Measurements from ENCODE around the gene CDK8. TPM values are rescaled to one million over a fixed set of nuclear protein-coding genes. Genes with fewer than 3 reads are reported as not detected.
"Not testable (repeated sequence)": the region's sequence is repeated elsewhere in the genome, so short reads cannot be mapped to it uniquely, and the experiment has no call there.

CDK8 gene
- total and polyA plus RNA-seq, 2 donors (not counting 3 experiments of a cell fraction or from before 2014, with no cell fraction given), result 12.2 to 13.3 TPM

GRCh38 chr13:26310470-26310869, 56.5 kb downstream of the CDK8 start:
- Histone ChIP-seq H3K4me2 (ENCODE audit: insufficient read depth, low read length) (no peak overlapping the region), H3K9me1 (replicated peaks; ENCODE audit: control insufficient read depth, extremely low read depth, insufficient read depth, low read length) (no peaks in the 10 kb centered on the region), H3K27me3 (ENCODE audit: control insufficient read depth in 2 of 2, insufficient read depth in 2 of 2, low read length in 2 of 2) (no peaks in the 10 kb centered on the region), H4K20me1 (replicated peaks; ENCODE audit: control insufficient read depth, extremely low read depth, insufficient read depth, low read length) (peaks cover 2% of the 10 kb centered on the region), H3K4me1 (ENCODE audit: control insufficient read depth, extremely low read depth, insufficient read depth, low read length) (no peaks in the 10 kb centered on the region), H3K9me3 (replicated peaks; ENCODE audit: control insufficient read depth, insufficient read depth, low read length) (no peaks in the 10 kb centered on the region), H3K4me3 (replicated peaks in 1 of 3; ENCODE audit: insufficient read depth in 1 of 3, low read depth in 1 of 3, low read length in 3 of 3) (no peak overlapping the region), H3K27ac (ENCODE audit: insufficient read depth, low read depth, low read length) (no peak overlapping the region), H3K9ac (replicated peaks; ENCODE audit: extremely low read depth, insufficient read depth, low read length) (no peak overlapping the region), H3K36me3 (ENCODE audit: control insufficient read depth in 2 of 2, extremely low read depth in 1 of 2, insufficient read depth in 2 of 2, low read length in 2 of 2) (no peaks in the 10 kb centered on the region), H3K79me2 (ENCODE audit: control insufficient read depth, insufficient read depth, low read length) (peaks cover 17% of the 10 kb centered on the region), H2AFZ (ENCODE audit: low read depth, low read length) (no peak overlapping the region)
- intact Hi-C loops (cut with micrococcal nuclease), result no loop called here
- BruUV-seq (replicated peaks), result no TSS peak
- dilution Hi-C loops (cut with MboI; ENCODE audit: extremely low pct_ligation_motif_present, low sequenced_read_pairs), result no loop called here
- no peak for TF ChIP-seq POLR2A (IDR thresholded peaks at IDR 0.05; ENCODE audit: low read depth, low read length)
- no peak for TF ChIP-seq MYC (IDR thresholded peaks at IDR 0.05; ENCODE audit: low read depth, low read length)
- no peak for TF ChIP-seq POLR2AphosphoS5 (IDR thresholded peaks at IDR 0.05; ENCODE audit: insufficient read depth, low read depth, low read length)
- no peak for TF ChIP-seq FOS (IDR thresholded peaks at IDR 0.05; ENCODE audit: borderline replicate concordance, insufficient read depth, low read length)
- no peak for TF ChIP-seq CTCF (IDR thresholded peaks at IDR 0.05; ENCODE audit: extremely low read depth in 1 of 2, insufficient read depth in 1 of 2, low read depth in 1 of 2, low read length in 2 of 2)
- no peak for TF ChIP-seq JUN (IDR thresholded peaks at IDR 0.05; ENCODE audit: borderline replicate concordance, insufficient read depth, insufficient read length, low read depth)
- TF ChIP-seq GATA2 (IDR thresholded peaks at IDR 0.05; ENCODE audit: insufficient read depth, insufficient read length, low read depth, low read length), result no peak
- TF ChIP-seq EZH2 (IDR thresholded peaks at IDR 0.05; ENCODE audit: borderline replicate concordance, low read depth, low read length, severe bottlenecking), result no peak
- no peak for TF ChIP-seq MAX (IDR thresholded peaks at IDR 0.05; ENCODE audit: insufficient read depth, insufficient read length)
- ChIA-PET CTCF (no interaction called here), POLR2A (no interaction called here)
- DNase-seq (ENCODE audit: low read depth, low spot score) (no peak), FAIRE-seq (no peak)

GRCh38 chr13:26312019-26312418, 58.1 kb downstream of the CDK8 start:
- H3K9me1 ChIP-seq (replicated peaks; ENCODE audit: control insufficient read depth, extremely low read depth, insufficient read depth, low read length); H3K4me1 ChIP-seq (ENCODE audit: control insufficient read depth, extremely low read depth, insufficient read depth, low read length); H3K4me3 ChIP-seq (replicated peaks in 1 of 3; ENCODE audit: insufficient read depth in 1 of 3, low read depth in 1 of 3, low read length in 3 of 3); H4K20me1 ChIP-seq (replicated peaks; ENCODE audit: control insufficient read depth, extremely low read depth, insufficient read depth, low read length); H3K36me3 ChIP-seq (ENCODE audit: control insufficient read depth in 2 of 2, extremely low read depth in 1 of 2, insufficient read depth in 2 of 2, low read length in 2 of 2); DNase-seq (ENCODE audit: low read depth, low spot score); BruUV-seq (replicated peaks); H3K27ac ChIP-seq (ENCODE audit: insufficient read depth, low read depth, low read length); H3K27me3 ChIP-seq (ENCODE audit: control insufficient read depth in 2 of 2, insufficient read depth in 2 of 2, low read length in 2 of 2); H3K9ac ChIP-seq (replicated peaks; ENCODE audit: extremely low read depth, insufficient read depth, low read length); intact Hi-C loops (cut with micrococcal nuclease); H3K9me3 ChIP-seq (replicated peaks; ENCODE audit: control insufficient read depth, insufficient read depth, low read length); dilution Hi-C loops (cut with MboI; ENCODE audit: extremely low pct_ligation_motif_present, low sequenced_read_pairs); H3K4me2 ChIP-seq (ENCODE audit: insufficient read depth, low read length); POLR2A ChIA-PET; FAIRE-seq; H2AFZ ChIP-seq (ENCODE audit: low read depth, low read length); CTCF ChIA-PET: not testable (repeated sequence)
- H3K79me2 ChIP-seq (ENCODE audit: control insufficient read depth, insufficient read depth, low read length), result peaks cover 17% of the 10 kb centered on the region

- H3K9ac ChIP-seq (replicated peaks; ENCODE audit: extremely low read depth, insufficient read depth, low read length); H3K4me1 ChIP-seq (ENCODE audit: control insufficient read depth, extremely low read depth, insufficient read depth, low read length); H4K20me1 ChIP-seq (replicated peaks; ENCODE audit: control insufficient read depth, extremely low read depth, insufficient read depth, low read length); DNase-seq (ENCODE audit: low read depth, low spot score); H3K4me2 ChIP-seq (ENCODE audit: insufficient read depth, low read length); BruUV-seq (replicated peaks); H3K27ac ChIP-seq (ENCODE audit: insufficient read depth, low read depth, low read length); H3K4me3 ChIP-seq (replicated peaks in 1 of 3; ENCODE audit: insufficient read depth in 1 of 3, low read depth in 1 of 3, low read length in 3 of 3); H2AFZ ChIP-seq (ENCODE audit: low read depth, low read length); H3K36me3 ChIP-seq (ENCODE audit: control insufficient read depth in 2 of 2, extremely low read depth in 1 of 2, insufficient read depth in 2 of 2, low read length in 2 of 2); intact Hi-C loops (cut with micrococcal nuclease); POLR2A ChIA-PET; FAIRE-seq; dilution Hi-C loops (cut with MboI; ENCODE audit: extremely low pct_ligation_motif_present, low sequenced_read_pairs); H3K9me3 ChIP-seq (replicated peaks; ENCODE audit: control insufficient read depth, insufficient read depth, low read length); H3K27me3 ChIP-seq (ENCODE audit: control insufficient read depth in 2 of 2, insufficient read depth in 2 of 2, low read length in 2 of 2); H3K79me2 ChIP-seq (ENCODE audit: control insufficient read depth, insufficient read depth, low read length); H3K9me1 ChIP-seq (replicated peaks; ENCODE audit: control insufficient read depth, extremely low read depth, insufficient read depth, low read length); CTCF ChIA-PET: not testable (repeated sequence)
These were observed 62.2 kb downstream of the CDK8 start for GRCh38 chr13:26316095-26316494.
